ENCODE data around the gene TNK1. TPM values are rescaled to one million over a fixed set of nuclear protein-coding genes. Genes with fewer than 3 reads are reported as not detected.

Gene TNK1
- total and polyA plus RNA-seq, 2 experiments from 2014 or later, result 6.1 to 8.9 TPM

- Histone ChIP-seq H3K27me3 (ENCODE audit: insufficient read depth) (no peaks in the 10 kb centered on the region), H3K27ac (ENCODE audit: low read depth) (no peak overlapping the region), H3K36me3 (ENCODE audit: insufficient read depth) (no peaks in the 10 kb centered on the region), H3K4me3 (no peak overlapping the region), H2AFZ (no peak overlapping the region), H3K4me2 (no peak overlapping the region), H3K9me2 (ENCODE audit: insufficient read depth) (no peaks in the 10 kb centered on the region), H3K79me2 (replicated peaks; ENCODE audit: insufficient read depth) (no peaks in the 10 kb centered on the region), H3F3A (replicated peaks; ENCODE audit: low read depth) (0 out of 2 replicates have a peak, but pooled peaks cover 5% of the 10 kb centered on the region), H3K4me1 (ENCODE audit: insufficient read depth) (peaks cover 28% of the 10 kb centered on the region), H4K20me1 (replicated peaks; ENCODE audit: insufficient read depth) (no peaks in the 10 kb centered on the region)
- no peaks in the 10 kb centered on the region for H3K9me3 Mint-ChIP-seq
- H3K27ac Mint-ChIP-seq, result no peak overlapping the region
- DNase-seq (ENCODE audit: low spot score) (no peak), ATAC-seq (no peak)
- TF ChIP-seq ZNF462 (CRISPR knock-in tag; IDR thresholded peaks at IDR 0.05), result no peak
- no peak for TF ChIP-seq CREB1 (CRISPR knock-in tag; IDR thresholded peaks at IDR 0.05; ENCODE audit: low read depth)
- TF ChIP-seq ZNF331 (CRISPR knock-in tag; IDR thresholded peaks at IDR 0.05; ENCODE audit: low read depth), result no peak
- TF ChIP-seq JUNB (IDR thresholded peaks at IDR 0.05; ENCODE audit: unreplicated experiment), result no peak
- TF ChIP-seq CTCF (conservative IDR thresholded peaks at IDR 0.05; ENCODE audit: low read depth in 2 of 2), result no peak
- TF ChIP-seq STAT1 (IDR thresholded peaks at IDR 0.05; ENCODE audit: unreplicated experiment), result no peak
- no peak for TF ChIP-seq ETS1 (IDR thresholded peaks at IDR 0.05)
- TF ChIP-seq EZH2 (IDR thresholded peaks at IDR 0.05; ENCODE audit: low read depth, unreplicated experiment), result no peak
- no peak for TF ChIP-seq POLR2AphosphoS5 (IDR thresholded peaks at IDR 0.05; ENCODE audit: low read depth)
- TF ChIP-seq EZH2phosphoT487 (IDR thresholded peaks at IDR 0.05; ENCODE audit: unreplicated experiment), result no peak
- TF ChIP-seq NANOG (IDR thresholded peaks at IDR 0.05; ENCODE audit: borderline replicate concordance), result no peak
- TF ChIP-seq REST (IDR thresholded peaks at IDR 0.05; ENCODE audit: unreplicated experiment), result no peak
- no peaks in the 10 kb centered on the region for H3K36me3 Mint-ChIP-seq (ENCODE audit: low read depth)
- H3K4me1 Mint-ChIP-seq, result peaks cover 26% of the 10 kb centered on the region
- H3K4me3 Mint-ChIP-seq, result no peak overlapping the region
- H3K27me3 Mint-ChIP-seq (ENCODE audit: insufficient read depth, low read depth, poor library complexity), result peaks cover 6% of the 10 kb centered on the region
Measured at GRCh38 chr17:7370853-7371252, 10.0 kb upstream of the TNK1 start.
